Limb (tissue), 2 donors: ENCODE measurements around the gene FCRLB.
"Not testable (repeated sequence)": the region's sequence is repeated elsewhere in the genome, so short reads cannot be mapped to it uniquely, and the experiment has no call there.

ENCODE experiments used
- DNase-seq, 2 donors: peaks; one replicate each; pipeline ENCODE4 v3.0.0-alpha.2; 2016; ENCODE audit errors: extremely low spot score in 2 of 2

FCRLB gene

DNA sequence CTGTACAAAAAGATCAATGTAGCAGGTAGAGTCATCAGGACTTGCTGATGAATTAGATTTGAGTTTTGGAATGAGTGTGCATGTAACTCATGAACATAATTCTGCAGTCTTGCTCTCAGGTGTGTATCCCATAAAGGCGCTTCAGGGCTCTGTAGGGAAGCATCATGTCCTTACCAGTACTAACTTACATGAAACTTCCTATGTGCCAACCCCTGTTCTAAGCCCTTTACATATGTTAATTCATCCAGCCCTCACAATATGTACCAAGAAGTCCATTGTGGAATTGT, 2.1 kb upstream of the FCRLB start:
- no peak for DNase-seq

DNA sequence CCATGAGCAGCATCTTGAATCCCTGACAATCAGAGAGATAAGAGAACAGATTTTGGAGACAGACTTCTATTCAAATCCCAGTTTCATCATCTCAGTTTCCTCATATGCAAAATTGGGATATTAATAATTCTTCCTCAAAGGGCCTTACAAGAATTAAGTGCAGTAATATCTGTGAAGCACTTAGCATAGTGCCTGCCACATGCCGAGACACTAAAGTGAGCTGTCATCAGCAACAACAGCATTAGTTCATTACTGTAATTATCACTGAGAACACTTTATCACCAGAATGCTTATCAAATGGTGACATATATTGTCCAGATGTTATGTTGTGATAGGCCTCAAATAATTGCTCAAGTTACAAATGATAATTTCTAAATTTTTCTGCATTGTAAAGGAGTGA, 922 bp upstream of the FCRLB start:
- no peak for DNase-seq

DNA sequence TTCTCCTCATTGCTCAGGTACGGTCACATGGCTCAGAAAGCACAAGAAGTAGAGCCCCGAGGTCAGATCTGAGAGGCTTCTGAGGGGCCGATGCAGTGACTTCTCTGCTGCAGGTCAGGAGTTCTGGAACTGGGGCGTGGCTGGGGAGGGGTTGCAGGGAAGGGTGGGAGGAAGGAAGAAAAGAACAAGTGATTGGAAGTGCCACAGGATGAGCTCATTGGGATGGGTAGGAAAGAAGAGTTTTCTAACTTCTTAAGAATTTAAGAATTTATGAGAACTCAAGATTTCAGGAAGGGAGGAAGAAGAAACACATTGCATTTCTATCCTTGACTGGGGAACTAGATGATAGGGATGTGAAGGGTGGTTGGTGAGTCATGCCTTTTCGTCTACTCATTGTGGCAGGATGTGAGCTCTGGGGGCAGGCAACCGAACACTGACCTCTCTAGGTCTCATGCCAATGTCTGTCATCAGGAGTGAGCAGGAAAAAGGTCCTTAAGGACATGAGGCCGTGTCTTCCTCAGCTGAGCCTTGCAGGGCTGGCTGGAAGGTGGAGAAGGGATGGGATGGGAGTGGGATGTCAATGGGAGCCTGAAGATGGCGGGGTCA, 497 bp downstream of the FCRLB start:
- DNase-seq: no peak

DNA sequence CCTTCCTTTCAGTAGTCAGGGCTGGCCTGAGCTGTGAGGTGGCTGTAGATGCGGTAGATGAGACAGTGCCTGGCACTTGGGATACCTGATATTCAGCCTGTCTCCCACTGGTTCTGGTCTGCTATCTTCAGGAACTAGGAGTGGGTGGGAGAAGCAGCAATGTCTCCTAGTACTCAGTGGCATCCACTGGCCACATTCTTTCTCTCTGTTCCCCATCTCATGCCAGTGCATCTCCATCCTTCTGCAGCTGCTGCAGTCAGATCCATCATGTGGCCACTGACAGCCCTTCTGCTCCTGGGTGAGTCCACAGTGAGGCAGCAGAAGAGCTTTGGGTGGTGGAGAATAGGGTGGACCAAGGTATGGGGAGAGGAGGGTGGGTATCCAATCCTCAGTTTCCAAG, 1.1 kb downstream of the FCRLB start:
- no peak for DNase-seq

DNA sequence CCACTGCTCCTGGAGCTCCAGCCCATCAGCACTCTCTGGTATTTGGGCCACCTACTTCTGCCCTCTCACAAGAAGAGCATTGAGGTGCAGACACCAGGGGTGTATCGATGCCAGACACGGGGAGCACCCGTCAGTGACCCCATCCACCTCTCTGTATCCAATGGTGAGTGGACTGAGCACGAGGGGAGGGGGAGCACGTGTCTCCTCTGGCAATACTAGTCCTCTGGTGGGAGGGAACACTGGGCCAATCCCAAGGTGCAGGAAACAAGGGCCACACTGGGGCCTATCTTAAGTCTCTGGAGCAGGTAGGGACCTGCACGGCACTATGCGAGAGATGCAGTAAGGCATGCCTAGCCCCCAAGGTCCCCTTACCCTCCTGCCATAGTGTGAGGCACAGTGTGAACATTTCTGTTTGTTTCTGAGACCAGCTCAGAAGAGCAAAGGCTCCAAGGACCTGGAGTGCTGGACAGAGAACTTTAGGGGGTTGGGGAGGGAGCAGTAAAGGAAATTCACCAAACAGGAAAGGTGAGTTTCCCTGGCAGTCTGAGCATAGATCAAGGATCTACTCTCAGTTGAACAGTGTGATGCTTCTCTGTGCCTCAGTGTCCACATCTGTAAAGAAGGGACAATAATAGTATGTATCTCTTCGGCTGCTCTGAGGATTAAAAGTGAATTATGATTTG, 2.3 kb downstream of the FCRLB start:
- no peak for DNase-seq

DNA sequence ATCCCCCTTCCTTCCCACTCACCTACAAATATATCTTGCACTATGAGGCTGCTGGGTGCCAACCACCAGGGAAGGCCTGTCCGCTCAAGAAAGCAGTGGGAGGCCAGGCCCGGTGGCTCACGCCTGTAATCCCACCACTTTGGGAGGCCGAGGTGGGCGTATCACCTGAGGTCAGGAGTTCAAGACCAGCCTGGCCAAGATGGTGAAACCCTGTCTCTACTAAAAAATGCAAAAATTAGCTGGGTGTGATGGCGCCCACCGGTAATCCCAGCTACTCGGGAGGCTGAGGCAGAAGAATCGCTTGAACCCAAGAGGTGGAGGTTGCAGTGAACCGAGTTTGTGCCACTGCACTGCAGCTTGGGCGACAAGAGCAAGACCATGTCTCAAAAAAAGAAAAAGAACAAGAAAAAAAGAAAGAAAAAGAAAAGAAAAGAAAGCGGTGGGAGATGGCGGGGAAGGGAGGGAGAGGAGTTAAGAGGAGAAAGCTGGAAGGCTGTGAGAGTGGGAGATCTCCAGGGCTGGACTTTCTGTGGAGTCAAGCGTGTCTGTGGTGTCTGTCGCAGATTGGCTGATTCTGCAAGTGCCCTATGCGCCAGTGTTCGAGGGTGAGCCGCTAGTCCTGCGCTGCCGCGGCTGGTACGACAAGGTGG, 4.0 kb downstream of the FCRLB start:
- not testable (repeated sequence) for DNase-seq

DNA sequence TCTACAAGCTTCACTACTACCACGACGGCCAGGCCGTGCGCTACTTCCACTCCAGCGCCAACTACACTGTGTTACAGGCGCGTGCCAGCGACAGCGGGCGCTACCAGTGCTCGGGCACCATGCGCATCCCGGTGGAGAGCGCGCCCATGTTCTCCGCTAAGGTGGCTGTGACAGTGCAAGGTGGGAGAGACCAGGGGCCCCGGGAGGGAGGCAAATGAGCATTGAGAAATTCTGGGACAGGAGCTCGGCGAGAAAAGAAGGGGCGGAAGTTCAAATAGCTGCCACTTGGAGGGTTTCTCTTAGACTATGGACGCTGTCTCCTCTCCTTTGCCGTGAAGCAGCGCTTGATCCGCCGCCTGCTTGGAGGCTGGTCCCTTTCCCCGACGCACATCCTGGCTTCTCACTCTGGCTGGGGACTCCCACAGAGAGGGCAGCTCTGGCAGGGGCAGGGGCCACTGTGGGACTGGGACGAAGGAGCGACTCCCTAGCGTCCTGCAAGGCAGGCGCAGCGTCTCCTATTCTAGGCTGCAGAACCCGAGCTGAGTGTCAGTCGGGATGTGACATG, 4.6 kb downstream of the FCRLB start:
- DNase-seq: peak in 1 of 2 donors; percentile 44

DNA sequence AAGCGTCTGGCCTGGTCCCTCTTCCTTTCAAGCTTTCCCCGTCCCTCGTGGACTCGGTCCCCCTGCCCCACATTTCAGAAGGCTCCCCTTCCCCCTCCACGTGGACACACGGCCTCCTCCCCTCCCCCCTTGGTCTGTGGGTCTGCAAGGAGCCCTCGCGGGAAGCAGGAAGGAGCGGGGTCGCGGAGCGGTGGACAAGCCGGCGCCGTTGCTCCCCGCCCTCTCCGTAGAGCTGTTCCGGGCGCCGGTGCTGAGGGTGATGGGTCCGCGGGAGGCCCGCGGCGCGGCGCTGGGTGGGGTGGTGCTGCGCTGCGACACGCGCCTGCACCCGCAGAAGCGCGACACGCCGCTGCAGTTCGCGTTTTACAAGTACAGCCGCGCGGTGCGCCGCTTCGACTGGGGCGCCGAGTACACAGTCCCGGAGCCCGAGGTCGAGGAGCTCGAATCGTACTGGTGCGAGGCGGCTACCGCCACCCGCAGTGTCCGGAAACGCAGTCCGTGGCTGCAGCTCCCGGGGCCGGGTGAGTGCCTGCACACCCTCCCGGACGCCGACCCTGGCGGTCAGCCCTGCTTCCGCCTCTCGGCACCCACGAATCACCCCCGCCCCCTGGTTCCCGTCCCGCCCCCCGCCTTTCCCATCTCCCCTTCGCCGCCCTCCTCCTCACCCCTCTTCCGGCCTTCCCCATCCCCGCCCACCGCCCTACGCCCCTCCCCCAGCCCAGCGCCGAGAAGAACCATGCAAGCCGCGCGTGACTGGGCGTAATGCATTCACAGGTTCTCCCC, 5.3 kb downstream of the FCRLB start:
- DNase-seq: peak; percentile 85 to 95

DNA sequence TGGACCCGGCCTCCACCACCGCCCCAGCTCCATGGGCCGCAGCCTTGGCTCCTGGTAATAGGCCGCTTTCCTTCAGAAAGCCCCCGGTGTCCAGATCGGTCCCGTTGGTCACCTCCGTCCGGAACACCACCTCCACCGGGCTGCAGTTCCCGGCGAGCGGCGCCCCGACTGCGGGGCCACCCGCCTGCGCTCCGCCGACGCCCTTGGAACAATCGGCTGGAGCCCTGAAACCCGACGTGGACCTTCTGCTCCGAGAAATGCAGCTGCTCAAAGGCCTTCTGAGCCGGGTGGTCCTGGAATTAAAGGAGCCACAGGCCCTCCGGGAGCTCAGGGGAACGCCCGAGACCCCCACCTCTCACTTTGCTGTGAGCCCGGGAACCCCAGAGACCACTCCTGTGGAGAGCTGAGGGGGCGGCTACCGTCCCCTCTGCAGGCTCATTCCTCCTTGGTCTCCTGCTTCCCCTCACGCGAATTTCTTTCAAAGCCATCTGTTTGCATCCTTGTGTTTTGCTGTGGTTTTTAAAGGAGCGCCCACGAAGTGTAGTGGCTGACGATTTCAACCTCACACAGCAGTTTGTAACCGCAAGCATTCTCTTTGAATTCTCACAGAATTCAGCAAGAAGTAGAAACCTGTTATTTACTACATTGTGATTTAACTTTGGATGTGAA, 6.0 kb downstream of the FCRLB start:
- peak in 1 of 2 donors; percentile 57 for DNase-seq

DNA sequence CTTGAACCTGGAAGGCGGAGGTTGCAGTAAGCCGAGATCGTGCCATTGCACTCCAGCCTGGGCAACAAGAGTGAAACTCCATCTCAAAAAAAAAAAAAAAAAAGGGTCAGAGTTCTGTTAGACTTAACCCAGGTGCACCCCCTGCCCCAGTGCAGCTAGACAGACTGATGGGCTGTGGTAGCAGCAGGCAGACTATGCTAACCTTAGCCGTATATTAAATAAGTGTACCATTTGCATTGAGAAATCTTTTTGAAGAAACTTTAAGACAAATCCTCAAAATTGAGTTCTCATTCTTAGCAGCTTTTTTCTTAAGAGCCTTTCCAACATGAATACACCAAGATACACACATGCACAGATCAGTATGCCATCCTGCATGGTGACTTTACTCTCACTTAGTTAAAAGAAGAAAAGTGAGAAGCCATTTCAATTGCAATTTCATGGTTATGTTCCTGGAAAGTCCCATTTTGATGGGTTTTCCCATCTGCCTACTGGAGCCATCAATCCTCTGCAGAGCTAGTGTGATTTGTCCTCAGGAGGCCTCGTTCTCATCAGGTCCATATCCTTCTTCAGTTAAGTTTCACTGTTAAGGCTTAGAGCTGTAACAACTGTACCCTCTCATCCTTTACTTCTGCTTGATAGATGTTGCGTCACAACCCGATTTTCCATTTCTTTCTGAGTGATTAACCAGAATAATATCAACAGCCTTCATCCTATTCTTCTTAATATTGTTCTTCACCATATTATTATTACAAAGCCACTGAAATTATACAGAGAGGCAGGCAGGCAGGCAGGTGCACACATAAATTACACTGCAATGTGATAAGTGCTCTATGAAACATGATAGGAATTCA, 7.3 kb downstream of the FCRLB start:
- DNase-seq: no peak

DNA sequence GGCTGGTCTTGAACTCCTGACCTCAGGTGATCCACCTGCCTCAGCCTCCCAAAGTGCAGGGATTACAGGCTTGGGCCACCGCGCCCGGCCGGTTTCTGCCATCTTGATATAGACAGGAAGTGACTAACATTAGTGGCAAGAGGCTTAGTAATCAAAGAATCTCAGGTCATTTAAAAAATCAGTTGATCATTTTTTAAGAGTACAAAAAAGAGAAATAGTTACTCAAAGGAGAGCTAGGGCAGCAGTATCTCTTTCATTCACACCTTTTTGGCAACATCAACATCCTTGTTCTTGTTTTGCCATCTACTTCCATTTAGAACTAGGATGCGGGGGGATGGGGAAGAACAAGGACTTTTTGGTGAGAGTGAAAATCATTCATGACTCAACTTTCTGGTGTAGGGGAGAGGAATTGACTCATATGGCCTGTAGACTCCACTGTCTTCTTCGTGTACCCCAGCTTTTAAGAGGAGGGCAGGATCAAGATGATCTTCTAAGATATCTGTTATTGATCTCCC, 8.8 kb downstream of the FCRLB start:
- no peak for DNase-seq

DNA sequence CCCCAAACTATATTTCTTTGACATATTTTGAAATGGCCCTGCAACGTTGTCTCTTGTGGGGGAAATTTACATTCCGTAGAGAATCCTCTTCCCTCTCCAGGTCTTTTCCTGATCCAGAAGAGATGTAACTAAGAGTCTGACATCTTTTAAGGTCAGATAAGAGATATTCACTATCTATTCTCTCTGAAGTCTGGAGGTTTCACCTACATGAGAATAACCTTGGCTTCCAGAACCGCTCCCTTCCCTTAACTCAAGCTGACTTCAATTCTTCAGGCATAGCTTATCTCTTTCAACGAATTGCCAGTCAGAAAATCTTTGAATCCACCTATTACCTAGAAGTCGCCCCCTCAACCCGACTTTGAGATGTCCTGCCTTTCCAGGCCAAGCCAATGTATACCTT, 9.9 kb downstream of the FCRLB start:
- no peak for DNase-seq

DNA sequence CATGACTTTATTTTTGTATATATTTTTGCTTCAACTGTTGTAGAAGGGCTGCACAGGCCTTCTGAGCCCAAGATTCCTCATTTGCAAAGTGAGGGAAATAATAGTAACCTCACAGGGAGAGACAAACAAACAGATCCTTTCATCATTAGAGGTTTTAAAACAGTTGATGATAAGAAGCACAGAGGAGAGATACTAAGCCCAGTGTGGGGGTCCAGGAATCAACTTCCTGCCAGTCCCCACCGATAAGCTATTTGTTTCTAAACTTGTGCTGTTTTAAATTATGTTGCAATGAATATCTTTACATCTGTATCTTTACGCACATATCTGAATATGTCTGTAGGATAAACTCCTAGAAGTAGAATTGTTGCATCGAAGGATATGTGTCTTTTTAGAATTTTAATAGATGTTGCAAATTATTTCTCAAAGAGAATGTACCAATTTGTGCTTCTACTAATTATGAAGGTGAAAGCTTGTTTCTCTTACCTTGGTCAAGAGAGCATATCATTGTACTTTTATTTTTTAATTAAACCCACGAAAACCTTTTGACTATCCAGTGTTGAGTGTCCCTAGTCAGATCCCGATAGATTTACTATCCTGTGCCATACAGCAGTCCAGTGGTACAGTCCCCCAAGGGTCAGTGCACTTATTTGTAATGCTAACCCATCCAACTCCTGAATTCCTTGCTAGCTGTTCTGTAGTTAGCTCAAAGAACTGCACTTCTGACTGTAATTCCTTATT, 10.8 kb downstream of the FCRLB start:
- DNase-seq: no peak

DNA sequence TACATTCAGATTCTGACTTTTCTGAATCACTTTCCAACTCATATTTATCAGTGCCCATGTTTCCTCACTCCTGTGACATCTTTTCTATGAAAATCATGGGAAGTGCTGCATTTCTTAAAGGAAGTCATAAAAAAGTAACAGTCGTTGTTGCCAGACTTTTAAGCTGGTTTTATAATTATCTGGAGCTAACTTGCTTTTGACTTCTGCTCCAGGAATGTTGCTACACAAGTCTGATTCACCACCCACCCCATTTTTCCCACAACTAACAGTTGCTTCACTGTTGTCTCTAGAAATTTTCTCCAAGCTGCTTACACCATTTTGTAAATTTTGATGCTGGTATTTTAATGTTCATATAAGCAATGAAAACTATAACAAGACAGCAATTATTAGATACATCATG, 12.2 kb downstream of the FCRLB start:
- no peak for DNase-seq

DNA sequence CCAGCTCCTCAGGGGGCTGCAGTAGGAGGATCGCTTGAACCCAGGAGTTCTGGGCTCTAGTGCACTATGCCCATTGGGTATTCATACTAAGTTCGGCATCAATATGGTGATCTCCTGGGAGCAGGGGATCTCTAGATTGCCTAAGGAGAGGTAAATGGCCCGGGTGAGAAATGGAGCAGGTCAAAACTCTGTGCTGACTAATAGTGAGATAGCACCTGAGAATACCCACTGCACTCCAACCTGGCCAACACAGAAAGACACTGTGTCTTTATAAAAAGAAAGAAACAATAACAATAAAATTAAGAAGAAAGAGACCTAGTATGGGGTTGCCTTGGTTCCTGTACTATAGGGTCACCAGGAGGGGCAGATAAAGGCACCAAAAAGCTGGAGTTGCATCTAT, 14.5 kb downstream of the FCRLB start:
- no peak for DNase-seq

DNA sequence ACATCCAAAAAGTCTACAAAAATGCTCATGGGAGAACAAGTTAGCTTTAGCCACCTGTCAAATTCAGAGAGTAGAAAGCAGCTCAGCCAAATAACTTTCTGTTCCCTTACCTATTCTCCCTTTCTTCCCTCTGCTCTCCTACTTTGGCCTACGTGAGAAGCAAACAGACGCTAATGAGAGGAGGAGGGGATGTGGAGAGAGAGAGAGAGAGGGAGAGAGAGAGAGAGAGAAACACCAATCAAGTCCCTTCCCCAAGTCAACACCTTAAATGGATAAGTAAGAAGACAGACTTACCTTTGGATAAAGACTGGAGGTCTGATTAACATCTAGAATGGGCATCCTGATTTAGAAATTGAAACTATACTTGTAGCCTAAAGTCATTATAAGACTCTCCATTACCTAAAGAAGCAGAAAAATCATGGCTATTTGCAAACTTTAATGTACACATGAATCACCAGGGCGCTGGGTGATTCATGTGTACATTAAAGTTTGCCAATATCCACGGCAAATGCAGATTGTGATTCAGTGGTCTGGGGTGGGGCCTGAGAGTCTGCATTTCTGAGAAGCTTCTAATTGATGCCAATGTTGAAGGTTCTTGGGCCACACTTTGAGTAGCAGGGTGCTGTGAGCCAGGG, 15.1 kb downstream of the FCRLB start:
- no peak for DNase-seq

DNA sequence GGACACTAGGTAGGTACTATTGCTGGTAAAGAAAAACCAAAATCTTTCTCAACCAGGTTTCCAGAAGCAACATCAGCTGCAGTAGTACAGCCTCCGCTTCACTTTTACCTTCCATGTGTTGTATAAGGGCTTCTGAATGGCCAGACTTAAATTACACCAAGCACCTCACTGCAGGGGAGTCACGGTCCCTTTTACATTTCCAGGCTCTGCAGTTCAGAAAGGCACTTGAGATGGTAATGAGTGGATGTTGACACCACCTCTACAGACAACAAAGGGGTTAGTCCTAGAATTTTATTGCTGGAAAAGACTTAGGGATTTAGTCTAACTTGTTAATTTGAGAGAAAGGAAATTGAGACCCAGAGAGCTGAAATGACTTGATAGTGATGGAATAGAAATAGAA, 16.3 kb downstream of the FCRLB start:
- DNase-seq: no peak

DNA sequence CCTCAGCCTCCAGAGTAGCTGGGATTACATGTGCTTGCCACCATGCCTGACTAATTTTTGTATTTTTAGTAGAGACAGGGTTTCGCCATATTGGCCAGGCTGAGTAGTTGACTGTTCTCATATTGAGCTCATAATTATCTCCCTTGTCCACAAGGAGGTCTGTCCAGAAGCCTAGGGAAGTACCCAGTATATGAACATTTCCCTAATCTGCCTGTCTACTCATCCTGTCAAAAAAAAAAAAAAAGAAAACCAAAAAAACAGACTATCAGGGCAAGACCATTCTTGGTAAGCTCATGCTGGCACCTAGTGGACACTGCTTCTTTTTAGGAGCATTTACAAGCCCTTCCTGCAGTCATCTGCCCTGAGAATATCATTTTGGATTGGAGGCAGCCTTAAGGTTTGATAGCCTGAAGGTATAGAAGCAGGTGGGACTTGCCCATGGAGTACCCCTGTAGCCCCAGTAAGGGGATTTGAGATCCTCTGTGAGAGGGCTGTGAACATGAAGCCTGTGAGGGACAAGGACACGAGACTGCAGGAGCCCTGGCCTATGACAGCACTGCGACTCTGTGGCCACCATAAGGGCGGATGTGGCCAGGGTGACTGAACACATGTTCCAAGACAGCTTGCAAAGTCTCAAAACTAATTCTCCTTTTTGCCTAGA, 17.4 kb downstream of the FCRLB start:
- DNase-seq: no peak
